DND-41 (cell line): ENCODE results near the gene APOL6.

ENCODE experiments used
- ATAC-seq: fragments of 200-7000 bp; cut with Tn5 transposase; 3 replicates; pipeline ENCODE4 v1.9.1; 2021; ENCODE audit warnings: low read depth; ENCODE audit not compliant: insufficient read depth
- DNase-seq: peaks from one replicate; pipeline ENCODE4 v3.0.0-alpha.2; 2020
- H2AFZ ChIP-seq: 2 replicates; pipeline ENCODE4 v1.6.0; 2012; ENCODE audit warnings: low read depth, low read length
- H3K27ac ChIP-seq: 2 replicates; pipeline ENCODE4 v1.5.1; 2012; ENCODE audit warnings: low read length, inconsistent platforms
- H3K27me3 ChIP-seq: fragments of 200-600 bp; sonication (generic); 2 replicates; pipeline ENCODE4 v1.6.0; 2012; ENCODE audit warnings: low read length, mild to moderate bottlenecking, inconsistent platforms; ENCODE audit not compliant: insufficient read depth, poor library complexity
- H3K36me3 ChIP-seq: 2 replicates; pipeline ENCODE4 v1.5.1; 2012; ENCODE audit warnings: low read length, inconsistent platforms; ENCODE audit not compliant: insufficient read depth
- H3K4me1 ChIP-seq: 2 replicates; pipeline ENCODE4 v1.5.1; 2012; ENCODE audit warnings: mild to moderate bottlenecking, low read length; ENCODE audit not compliant: insufficient read depth
- H3K4me2 ChIP-seq: 2 replicates; pipeline ENCODE4 v1.6.0; 2012; ENCODE audit warnings: mild to moderate bottlenecking, moderate library complexity, low read length, inconsistent platforms; ENCODE audit not compliant: insufficient read depth
- H3K4me3 ChIP-seq, 2 experiments: fragments of 200-600 bp in 1 of 2; shearing (Covaris generic) in 1 of 2; 2 replicates each; pipeline ENCODE4 v1.5.1; 2012 to 2016; ENCODE audit warnings: inconsistent platforms in 2 of 2, low read length in 2 of 2, mild to moderate bottlenecking in 2 of 2, low read depth in 1 of 2, moderate library complexity in 1 of 2
- H3K79me2 ChIP-seq: 2 replicates; pipeline ENCODE4 v1.6.0; 2012; ENCODE audit warnings: low read length, inconsistent platforms; ENCODE audit not compliant: insufficient read depth
- H3K9ac ChIP-seq: 2 replicates; pipeline ENCODE4 v1.6.0; 2012; ENCODE audit warnings: low read depth, mild to moderate bottlenecking, inconsistent platforms, low read length, moderate library complexity
- H3K9me3 ChIP-seq: 2 replicates; pipeline ENCODE4 v1.5.1; 2012; ENCODE audit warnings: low read length, moderate library complexity, mild to moderate bottlenecking, inconsistent platforms; ENCODE audit not compliant: insufficient read depth, severe bottlenecking
- H4K20me1 ChIP-seq: 2 replicates; pipeline ENCODE4 v1.6.0; 2012; ENCODE audit warnings: low read length; ENCODE audit not compliant: insufficient read depth
- EZH2 ChIP-seq: IDR thresholded peaks from 3 replicates; pipeline ENCODE4 v1.6.1; 2012; ENCODE audit warnings: borderline replicate concordance, low read depth, mild to moderate bottlenecking, moderate library complexity, low read length, inconsistent platforms; ENCODE audit not compliant: severe bottlenecking
- TF ChIP-seq, protein P1 (sequence below): IDR thresholded peaks from 2 replicates; pipeline ENCODE4 v1.5.1; 2012; ENCODE audit warnings: borderline replicate concordance, low read length, moderate library complexity, mild to moderate bottlenecking; ENCODE audit not compliant: poor library complexity, severe bottlenecking; ENCODE audit errors: extremely low read depth

APOL6 gene

DNA sequence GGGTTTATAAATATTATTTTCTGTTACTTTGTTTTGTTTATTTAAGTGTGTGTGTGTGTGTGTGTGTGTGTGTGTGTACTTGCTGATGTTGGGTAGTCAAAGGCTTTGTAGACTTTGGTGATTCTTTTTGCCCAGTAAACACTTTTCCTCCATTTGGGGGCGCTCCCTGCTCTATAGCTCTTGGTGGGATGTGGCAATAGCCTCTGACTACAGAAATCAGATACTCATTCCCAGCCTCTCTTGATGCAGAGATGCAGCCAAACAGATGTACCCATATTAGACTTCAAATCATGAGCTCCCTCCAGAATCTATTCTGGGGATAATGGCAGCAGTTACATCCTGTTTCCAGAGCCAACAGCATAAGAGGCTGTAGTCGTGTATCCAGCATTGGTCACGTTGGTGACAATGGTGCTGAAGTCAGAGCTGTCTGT lies 36.0 kb downstream of the APOL6 start:
- Histone ChIP-seq H3K27me3 (no peaks in the 10 kb centered on the region), H3K4me1 (no peaks in the 10 kb centered on the region), H3K4me3 (no peak overlapping the region), H3K79me2 (no peaks in the 10 kb centered on the region), H3K9ac (no peak overlapping the region), H2AFZ (no peak overlapping the region), H3K4me2 (no peak overlapping the region), H3K36me3 (no peaks in the 10 kb centered on the region), H4K20me1 (no peaks in the 10 kb centered on the region), H3K9me3 (peaks cover 12% of the 10 kb centered on the region), H3K27ac (no peak overlapping the region)
- no peak for DNase-seq
- TF ChIP-seq, protein P1, sequence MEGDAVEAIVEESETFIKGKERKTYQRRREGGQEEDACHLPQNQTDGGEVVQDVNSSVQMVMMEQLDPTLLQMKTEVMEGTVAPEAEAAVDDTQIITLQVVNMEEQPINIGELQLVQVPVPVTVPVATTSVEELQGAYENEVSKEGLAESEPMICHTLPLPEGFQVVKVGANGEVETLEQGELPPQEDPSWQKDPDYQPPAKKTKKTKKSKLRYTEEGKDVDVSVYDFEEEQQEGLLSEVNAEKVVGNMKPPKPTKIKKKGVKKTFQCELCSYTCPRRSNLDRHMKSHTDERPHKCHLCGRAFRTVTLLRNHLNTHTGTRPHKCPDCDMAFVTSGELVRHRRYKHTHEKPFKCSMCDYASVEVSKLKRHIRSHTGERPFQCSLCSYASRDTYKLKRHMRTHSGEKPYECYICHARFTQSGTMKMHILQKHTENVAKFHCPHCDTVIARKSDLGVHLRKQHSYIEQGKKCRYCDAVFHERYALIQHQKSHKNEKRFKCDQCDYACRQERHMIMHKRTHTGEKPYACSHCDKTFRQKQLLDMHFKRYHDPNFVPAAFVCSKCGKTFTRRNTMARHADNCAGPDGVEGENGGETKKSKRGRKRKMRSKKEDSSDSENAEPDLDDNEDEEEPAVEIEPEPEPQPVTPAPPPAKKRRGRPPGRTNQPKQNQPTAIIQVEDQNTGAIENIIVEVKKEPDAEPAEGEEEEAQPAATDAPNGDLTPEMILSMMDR: no peak
- no peak for TF ChIP-seq EZH2
- no peak for ATAC-seq

DNA sequence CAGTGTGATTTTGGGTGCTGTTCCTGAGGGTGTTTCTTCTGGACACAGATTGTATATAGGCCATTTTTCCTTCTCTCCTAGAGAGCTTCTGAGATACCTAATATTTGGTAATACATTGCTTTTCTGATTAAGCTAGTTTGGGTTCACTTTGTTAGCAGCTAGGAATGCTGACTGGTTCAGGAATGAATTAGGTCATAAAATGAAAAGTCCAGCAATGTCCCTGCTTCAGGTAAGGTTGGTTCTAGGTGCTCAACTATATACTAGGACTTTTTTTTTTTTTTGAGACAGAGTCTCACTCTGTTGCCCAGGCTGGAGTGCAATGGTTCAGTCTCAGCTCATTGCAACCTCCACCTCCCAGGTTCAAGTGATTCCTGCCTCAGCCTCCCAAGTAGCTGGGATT lies 36.5 kb downstream of the APOL6 start:
- no peak for DNase-seq
- no peak for ATAC-seq
- no peaks in the 10 kb centered on the region for H3K36me3 ChIP-seq
- H3K9ac ChIP-seq: no peak overlapping the region
- H3K4me2 ChIP-seq: no peak overlapping the region
- no peaks in the 10 kb centered on the region for H3K27me3 ChIP-seq
- no peak overlapping the region for H3K27ac ChIP-seq
- TF ChIP-seq, protein P1: no peak
- no peak for TF ChIP-seq EZH2
- no peaks in the 10 kb centered on the region for H3K79me2 ChIP-seq
- peaks cover 12% of the 10 kb centered on the region for H3K9me3 ChIP-seq
- H3K4me3 ChIP-seq: no peak overlapping the region
- no peaks in the 10 kb centered on the region for H3K4me1 ChIP-seq
- no peak overlapping the region for H2AFZ ChIP-seq
- H4K20me1 ChIP-seq: no peaks in the 10 kb centered on the region

DNA sequence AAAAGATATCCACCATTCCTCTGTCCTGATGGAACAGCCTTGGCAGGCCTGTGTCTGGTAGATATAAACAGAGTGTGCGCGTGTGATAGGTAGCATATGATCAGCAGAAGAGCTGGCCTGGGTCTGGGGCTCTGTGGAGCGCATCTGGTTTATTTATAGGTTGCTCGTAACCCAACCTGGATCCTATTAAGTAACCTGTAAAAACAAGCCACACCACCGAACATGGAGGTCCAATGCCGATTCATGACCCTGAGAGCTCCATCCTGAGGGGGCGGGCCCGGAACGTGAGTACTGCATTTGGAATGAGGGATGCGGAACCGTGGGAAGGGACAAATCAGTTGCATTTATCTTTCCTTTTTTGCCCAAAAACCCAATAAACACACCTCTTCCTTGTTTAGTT lies 37.5 kb downstream of the APOL6 start:
- peaks cover 12% of the 10 kb centered on the region for H3K9me3 ChIP-seq
- H3K79me2 ChIP-seq: no peaks in the 10 kb centered on the region
- no peaks in the 10 kb centered on the region for H3K36me3 ChIP-seq
- H3K27me3 ChIP-seq: no peaks in the 10 kb centered on the region
- ATAC-seq: no peak
- no peaks in the 10 kb centered on the region; the same call in 1 of the 2 replicates for H4K20me1 ChIP-seq
- TF ChIP-seq, protein P1: no peak
- no peak for TF ChIP-seq EZH2
- H3K4me2 ChIP-seq: no peak overlapping the region
- no peak for DNase-seq
- H3K27ac ChIP-seq: no peak overlapping the region
- no peak overlapping the region for H3K9ac ChIP-seq
- no peak overlapping the region for H3K4me3 ChIP-seq
- H2AFZ ChIP-seq: no peak overlapping the region
- no peaks in the 10 kb centered on the region for H3K4me1 ChIP-seq

DNA sequence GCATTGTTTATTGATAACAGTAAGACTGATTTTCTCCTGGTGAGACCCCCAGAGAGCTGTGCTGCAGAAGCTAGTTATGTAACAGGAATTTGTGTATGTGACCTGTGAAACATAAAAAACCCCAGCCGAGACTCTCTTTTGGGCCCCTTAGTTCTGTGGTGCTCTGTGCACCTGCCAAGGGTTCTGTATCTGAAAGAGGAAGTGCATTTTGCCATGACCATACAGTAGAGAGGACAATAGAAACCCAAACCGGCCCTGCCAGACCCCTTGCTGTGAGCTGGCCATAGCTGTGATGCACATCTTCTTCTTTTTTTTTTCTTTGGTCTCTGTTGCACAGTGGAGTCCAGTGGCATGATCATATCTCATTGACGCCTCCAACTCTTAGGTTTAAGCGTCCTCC lies 38.1 kb downstream of the APOL6 start:
- Histone ChIP-seq H3K4me1 (no peaks in the 10 kb centered on the region), H3K27me3 (no peaks in the 10 kb centered on the region), H4K20me1 (no peaks in the 10 kb centered on the region; the same call in 1 of the 2 replicates), H2AFZ (no peak overlapping the region), H3K4me3 (no peak overlapping the region), H3K27ac (no peak overlapping the region), H3K9ac (no peak overlapping the region), H3K9me3 (peaks cover 8% of the 10 kb centered on the region), H3K4me2 (no peak overlapping the region), H3K79me2 (no peaks in the 10 kb centered on the region), H3K36me3 (no peaks in the 10 kb centered on the region)
- TF ChIP-seq, protein P1: no peak
- no peak for TF ChIP-seq EZH2
- DNase-seq (no peak), ATAC-seq (no peak)
